Astrocyte (in vitro differentiated cells and primary cell): ENCODE measurements around the gene CES2. TPM values are rescaled to one million over a fixed set of nuclear protein-coding genes. Genes with fewer than 3 reads are reported as not detected.

Experiments used
- DNase-seq: peaks from one replicate; pipeline ENCODE4 v3.0.0-alpha.2; 2010; ENCODE audit warnings: low read depth
- FAIRE-seq: peaks from 2 replicates; lab custom pipeline; 2011; peaks lifted over from hg19 to GRCh38; lab: Jason Lieb, UNC
- H2AFZ ChIP-seq: 2 replicates; pipeline ENCODE4 v1.6.0; 2012; ENCODE audit warnings: low read depth, low read length, inconsistent platforms
- H3K27ac ChIP-seq: 2 replicates; pipeline ENCODE4 v1.5.1; 2011; ENCODE audit warnings: low read depth, low read length, inconsistent platforms
- H3K27me3 ChIP-seq: 2 replicates; pipeline ENCODE4 v1.6.0; 2011; ENCODE audit warnings: low read length, inconsistent platforms; ENCODE audit not compliant: insufficient read depth
- H3K36me3 ChIP-seq: 2 replicates; pipeline ENCODE4 v1.5.1; 2011; ENCODE audit warnings: low read length, inconsistent platforms; ENCODE audit not compliant: insufficient read depth
- H3K4me1 ChIP-seq: 2 replicates; pipeline ENCODE4 v1.5.1; 2011; ENCODE audit warnings: low read length, inconsistent platforms; ENCODE audit not compliant: insufficient read depth
- H3K4me2 ChIP-seq: 2 replicates; pipeline ENCODE4 v1.6.0; 2012; ENCODE audit warnings: low read length, inconsistent platforms
- H3K4me3 ChIP-seq: 2 replicates; pipeline ENCODE4 v1.5.1; 2011; ENCODE audit warnings: low read depth, mild to moderate bottlenecking, low read length, inconsistent platforms; ENCODE audit not compliant: insufficient read depth
- H3K79me2 ChIP-seq: 2 replicates; pipeline ENCODE4 v1.6.0; 2012; ENCODE audit warnings: mild to moderate bottlenecking, low read length, inconsistent platforms; ENCODE audit not compliant: insufficient read depth
- H3K9ac ChIP-seq: 2 replicates; pipeline ENCODE4 v1.6.0; 2012; ENCODE audit warnings: mild to moderate bottlenecking, low read length, inconsistent platforms
- H3K9me3 ChIP-seq: 2 replicates; pipeline ENCODE4 v1.5.1; 2012; ENCODE audit warnings: low read depth, mild to moderate bottlenecking, low read length, inconsistent platforms; ENCODE audit not compliant: insufficient read depth
- H4K20me1 ChIP-seq: 2 replicates; pipeline ENCODE4 v1.6.0; 2012; ENCODE audit warnings: low read length, inconsistent platforms; ENCODE audit not compliant: insufficient read depth
- H3K27ac Mint-ChIP-seq: one replicate; pipeline ENCODE4 v1.8.0; 2021; ENCODE audit warnings: mild to moderate bottlenecking, mixed read lengths; ENCODE audit not compliant: unreplicated experiment
- H3K27me3 Mint-ChIP-seq: one replicate; pipeline ENCODE4 v1.8.0; 2021; ENCODE audit warnings: low read depth, mixed read lengths; ENCODE audit not compliant: unreplicated experiment
- H3K36me3 Mint-ChIP-seq: one replicate; pipeline ENCODE4 v1.8.0; 2021; ENCODE audit warnings: low read depth, mixed read lengths; ENCODE audit not compliant: unreplicated experiment
- H3K4me1 Mint-ChIP-seq: one replicate; pipeline ENCODE4 v1.8.0; 2021; ENCODE audit warnings: low read depth, mixed read lengths; ENCODE audit not compliant: unreplicated experiment
- H3K4me3 Mint-ChIP-seq: one replicate; pipeline ENCODE4 v1.8.0; 2021; ENCODE audit warnings: mild to moderate bottlenecking, moderate library complexity, mixed read lengths; ENCODE audit not compliant: unreplicated experiment
- H3K9me3 Mint-ChIP-seq: one replicate; pipeline ENCODE4 v1.8.0; 2021; ENCODE audit warnings: mild to moderate bottlenecking, mixed read lengths; ENCODE audit not compliant: unreplicated experiment
- CTCF ChIP-seq: IDR thresholded peaks from 2 replicates; pipeline ENCODE4 v1.5.1; 2011; ENCODE audit warnings: low read depth, mild to moderate bottlenecking, inconsistent platforms, low read length, moderate library complexity; ENCODE audit not compliant: insufficient read depth
- EZH2 ChIP-seq: IDR thresholded peaks from 2 replicates; pipeline ENCODE4 v1.6.1; 2012; ENCODE audit warnings: mild to moderate bottlenecking, low read length, inconsistent platforms; ENCODE audit not compliant: insufficient read depth
- total RNA-seq: library from RNA; stranded (reverse); gene quantifications from 2 replicates; pipeline ENCODE4 v1.2.1, GENCODE V29; 2021

Gene CES2
- total RNA-seq, 1 donor from 2014 or later = 28.8 TPM

DNA sequence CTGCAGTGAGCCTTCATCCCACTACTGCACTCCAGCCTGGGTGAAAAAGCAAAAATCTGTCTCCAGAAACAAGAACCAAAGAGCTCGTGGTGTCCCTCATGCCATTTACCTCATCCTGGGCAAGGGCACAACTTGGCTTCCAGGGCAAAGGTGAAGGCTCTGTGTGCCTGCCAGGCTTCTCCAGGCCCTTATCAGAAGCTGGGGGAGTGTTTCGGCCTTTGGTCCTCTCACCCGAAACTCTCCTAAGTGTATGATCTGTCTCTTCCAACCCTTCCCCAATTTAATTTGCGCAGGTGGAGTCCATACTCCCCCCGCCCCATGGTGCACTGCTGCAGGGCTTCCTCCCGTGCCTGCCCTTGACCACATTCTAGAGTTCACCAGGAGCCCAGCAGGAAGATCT lies 1.1 kb downstream of the CES2 start:
- H3K9me3 ChIP-seq = no peaks in the 10 kb centered on the region
- H3K4me3 Mint-ChIP-seq = peak overlapping the region; percentile 34
- no peak overlapping the region for H3K27ac Mint-ChIP-seq
- peaks cover 87% of the 10 kb centered on the region for H4K20me1 ChIP-seq
- peak overlapping the region; percentile 95 for H3K9ac ChIP-seq
- H3K27me3 Mint-ChIP-seq = no peaks in the 10 kb centered on the region
- TF ChIP-seq EZH2 (no peak), CTCF (no peak)
- H3K27me3 ChIP-seq = no peaks in the 10 kb centered on the region
- peaks cover 5% of the 10 kb centered on the region for H3K36me3 ChIP-seq
- peaks cover 19% of the 10 kb centered on the region for H3K4me1 ChIP-seq
- peaks cover 13% of the 10 kb centered on the region for H3K4me1 Mint-ChIP-seq
- H3K27ac ChIP-seq = no peak overlapping the region
- peak overlapping the region; percentile 99 for H3K4me2 ChIP-seq
- peaks cover 29% of the 10 kb centered on the region for H3K36me3 Mint-ChIP-seq
- H2AFZ ChIP-seq = no peak overlapping the region
- FAIRE-seq = no peak
- no peaks in the 10 kb centered on the region for H3K9me3 Mint-ChIP-seq
- H3K79me2 ChIP-seq = peaks cover 52% of the 10 kb centered on the region
- no peak for DNase-seq
- no peak overlapping the region for H3K4me3 ChIP-seq

GRCh38 chr16:66936889-66937554 lies 1.7 kb downstream of the CES2 start:
- peak overlapping the region; percentile 99 for H3K4me2 ChIP-seq
- FAIRE-seq (no peak), DNase-seq (no peak)
- Mint-ChIP-seq H3K4me3 (peak overlapping the region; percentile 66), H3K27ac (no peak overlapping the region), H3K9me3 (no peaks in the 10 kb centered on the region), H3K27me3 (no peaks in the 10 kb centered on the region), H3K36me3 (peaks cover 33% of the 10 kb centered on the region), H3K4me1 (peaks cover 13% of the 10 kb centered on the region)
- H3K27me3 ChIP-seq = no peaks in the 10 kb centered on the region
- H3K4me3 ChIP-seq = no peak overlapping the region
- H3K9ac ChIP-seq = no peak overlapping the region
- peaks cover 82% of the 10 kb centered on the region for H4K20me1 ChIP-seq
- peaks cover 52% of the 10 kb centered on the region for H3K79me2 ChIP-seq
- no peak overlapping the region for H2AFZ ChIP-seq
- H3K4me1 ChIP-seq = peaks cover 19% of the 10 kb centered on the region
- H3K9me3 ChIP-seq = no peaks in the 10 kb centered on the region
- no peak overlapping the region for H3K27ac ChIP-seq
- TF ChIP-seq EZH2 (no peak), CTCF (no peak)
- H3K36me3 ChIP-seq = peaks cover 6% of the 10 kb centered on the region

GRCh38 chr16:66937725-66938337 lies 2.5 kb downstream of the CES2 start:
- Histone ChIP-seq H3K27ac (no peak overlapping the region), H3K9ac (no peak overlapping the region), H3K4me3 (no peak overlapping the region), H4K20me1 (peaks cover 74% of the 10 kb centered on the region), H3K36me3 (peaks cover 10% of the 10 kb centered on the region), H3K4me1 (peaks cover 19% of the 10 kb centered on the region), H3K4me2 (no peak overlapping the region), H3K27me3 (no peaks in the 10 kb centered on the region), H3K9me3 (no peaks in the 10 kb centered on the region), H3K79me2 (peaks cover 45% of the 10 kb centered on the region), H2AFZ (no peak overlapping the region)
- H3K27ac Mint-ChIP-seq = peak overlapping the region; percentile 72
- FAIRE-seq (no peak), DNase-seq (no peak)
- no peaks in the 10 kb centered on the region for H3K9me3 Mint-ChIP-seq
- H3K4me1 Mint-ChIP-seq = peaks cover 13% of the 10 kb centered on the region
- no peak overlapping the region for H3K4me3 Mint-ChIP-seq
- TF ChIP-seq CTCF = no peak
- TF ChIP-seq EZH2 = no peak
- no peaks in the 10 kb centered on the region for H3K27me3 Mint-ChIP-seq
- peaks cover 37% of the 10 kb centered on the region for H3K36me3 Mint-ChIP-seq
